NCI-H69 (cell line): ENCODE measurements around the gene PCSK2.

Experiments used
- DNase-seq: peaks from one replicate; lab custom pipeline; 2025; lab: John Stamatoyannopoulos, UW

PCSK2 gene

GRCh38 chr20:17262786-17263185 is 35.9 kb downstream of the PCSK2 start:
- DNase-seq, result no peak

GRCh38 chr20:17273717-17274116 is 46.9 kb downstream of the PCSK2 start:
- no peak for DNase-seq

- no peak for DNase-seq
Observed at GRCh38 chr20:17276101-17276500, 49.3 kb downstream of the PCSK2 start.

DNA sequence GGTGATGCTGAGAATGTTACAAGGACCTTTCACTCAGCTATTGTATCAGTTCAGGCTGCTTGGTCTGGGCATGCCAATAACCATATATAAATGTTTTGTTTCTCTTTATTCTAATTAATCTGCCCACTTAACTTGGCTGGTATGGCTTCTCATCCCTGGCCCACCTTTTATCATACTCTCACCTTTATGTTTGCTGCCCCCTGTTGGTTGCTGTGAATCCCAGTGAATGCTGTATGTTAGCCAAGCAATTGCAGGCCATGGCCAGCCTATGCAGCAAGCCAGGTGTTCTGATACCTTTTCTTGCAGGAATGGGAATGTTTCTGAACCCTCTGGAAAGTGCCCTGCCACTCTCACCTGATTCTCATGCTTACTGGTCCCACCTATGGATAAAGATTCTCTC is 54.6 kb downstream of the PCSK2 start:
- DNase-seq, result peak; percentile 86

DNA sequence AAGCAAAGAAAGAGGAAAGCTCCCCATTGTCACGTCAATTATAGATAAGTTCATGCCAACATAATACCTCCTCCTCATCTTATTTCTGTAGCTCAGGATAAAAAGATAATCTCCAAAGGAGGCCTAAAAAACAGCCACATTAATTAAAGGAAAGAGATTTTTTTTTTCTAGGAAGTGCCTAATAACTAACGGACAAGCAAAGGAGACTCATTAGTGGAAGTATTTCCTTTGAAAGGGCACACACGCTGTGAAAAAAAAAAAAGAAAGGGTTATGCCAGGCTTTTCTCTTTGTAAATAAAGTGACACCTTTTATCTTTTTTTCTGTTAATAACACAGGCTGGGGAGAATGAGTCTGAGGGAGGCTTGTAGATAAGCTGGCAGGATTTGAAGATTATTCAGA is 55.7 kb downstream of the PCSK2 start:
- peak; percentile 71 for DNase-seq

DNA sequence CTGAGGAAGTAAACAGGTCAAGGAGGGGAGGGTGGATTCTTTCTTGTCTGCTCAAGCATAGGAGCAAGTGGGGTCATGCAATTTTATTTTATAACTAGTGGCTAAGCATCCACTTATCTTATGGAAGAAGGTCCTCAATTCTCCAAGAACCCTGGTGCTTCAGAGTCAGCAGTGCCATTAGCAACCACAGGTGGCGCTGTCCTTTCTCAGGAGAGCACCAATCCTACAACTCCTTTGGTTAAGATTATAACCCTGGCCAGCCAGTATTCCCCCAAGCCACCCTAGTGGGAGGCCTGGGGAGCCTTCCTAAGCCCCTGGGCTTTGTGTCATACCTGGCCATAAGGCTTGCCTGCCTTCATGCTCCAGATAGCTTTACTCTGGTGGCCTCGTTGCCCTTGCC is 60.7 kb downstream of the PCSK2 start:
- peak; percentile 49 for DNase-seq

DNA sequence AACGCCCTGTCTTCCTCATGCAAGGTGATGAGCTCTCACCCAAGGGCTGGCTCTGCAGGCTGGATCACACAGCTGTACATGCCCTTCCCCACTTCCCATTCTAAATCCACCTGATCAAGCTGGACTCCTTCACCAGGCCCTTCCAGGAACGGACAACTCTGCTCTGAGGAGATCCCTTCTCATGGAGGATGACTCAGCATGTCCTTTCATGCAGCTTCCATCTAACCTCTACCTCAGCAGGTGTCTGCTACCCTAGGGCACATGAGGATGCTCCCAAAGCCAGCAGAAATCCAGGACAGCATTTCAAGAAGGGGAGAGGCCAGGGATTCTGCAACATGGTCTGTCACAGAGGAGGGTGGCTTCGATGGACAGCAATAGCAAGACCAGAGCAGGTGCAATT is 61.2 kb downstream of the PCSK2 start:
- DNase-seq, result peak; percentile 24

DNA sequence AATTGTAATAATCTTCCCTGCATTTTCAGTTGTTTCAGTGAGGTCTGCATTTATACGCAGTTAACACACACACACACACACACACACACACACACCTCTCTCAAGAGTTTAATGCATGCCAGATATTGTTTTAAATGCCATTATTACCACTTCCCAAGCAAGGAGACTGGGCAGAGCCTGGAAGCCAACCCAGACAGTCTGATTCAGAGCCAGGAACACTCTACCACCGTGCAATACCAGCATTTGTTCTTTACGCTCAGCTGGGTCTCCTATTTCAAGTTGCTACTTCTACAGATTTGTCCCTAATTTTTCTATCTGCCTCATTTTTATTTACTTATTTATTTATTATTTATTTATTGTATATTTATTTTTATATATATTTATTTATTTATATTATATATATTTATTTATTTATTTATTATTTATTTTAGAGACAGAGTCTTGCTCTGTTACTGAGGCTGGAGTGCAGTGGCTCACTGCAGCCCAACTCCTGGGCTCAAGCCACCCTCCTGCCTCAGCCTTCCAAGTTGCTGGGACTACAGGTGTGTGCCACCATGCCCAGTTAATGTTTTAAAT is 68.4 kb downstream of the PCSK2 start:
- peak; percentile 47 for DNase-seq

DNA sequence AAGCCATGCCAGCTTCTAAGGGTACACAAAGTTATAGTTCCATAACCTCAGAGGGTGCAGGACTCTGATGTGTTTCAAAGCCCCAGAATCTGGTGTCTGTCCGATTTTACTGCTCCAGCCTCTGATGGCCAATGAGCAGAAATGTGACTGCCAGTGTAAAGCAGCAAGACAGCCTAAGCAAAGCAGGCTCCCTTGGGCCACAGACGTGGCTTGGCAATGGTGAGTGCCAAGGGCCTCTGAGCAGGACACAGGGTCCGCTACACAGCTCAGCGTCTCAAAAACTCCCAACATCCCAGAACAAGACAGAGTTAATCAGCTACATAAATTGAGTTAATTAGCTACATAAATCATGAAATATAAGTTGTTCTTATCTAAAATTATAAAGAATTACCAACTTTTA is 69.2 kb downstream of the PCSK2 start:
- peak; percentile 48 for DNase-seq

DNA sequence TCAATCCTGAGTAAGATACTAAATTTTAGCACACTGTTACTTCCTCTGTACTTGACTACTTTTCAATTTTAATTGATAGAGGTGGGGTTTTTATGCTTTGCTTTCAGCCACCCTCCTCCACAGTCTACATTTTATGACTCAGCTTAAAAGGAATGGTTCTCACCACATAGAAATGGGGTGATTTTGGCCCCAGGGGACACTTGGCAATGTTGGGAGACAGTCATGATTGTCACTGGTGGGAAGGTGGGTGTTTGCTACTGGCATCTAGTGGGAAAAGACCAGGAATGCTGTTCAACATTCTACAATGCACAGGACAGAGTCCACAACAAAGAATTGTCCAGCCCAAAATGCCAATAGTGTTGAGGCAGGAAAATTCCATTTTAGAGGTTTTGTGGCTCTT is 71.3 kb downstream of the PCSK2 start:
- peak; percentile 41 for DNase-seq

GRCh38 chr20:17298751-17299150 is 71.9 kb downstream of the PCSK2 start:
- DNase-seq, result no peak

- peak; percentile 89 for DNase-seq
Observed at GRCh38 chr20:17300113-17300512, 73.3 kb downstream of the PCSK2 start.

DNA sequence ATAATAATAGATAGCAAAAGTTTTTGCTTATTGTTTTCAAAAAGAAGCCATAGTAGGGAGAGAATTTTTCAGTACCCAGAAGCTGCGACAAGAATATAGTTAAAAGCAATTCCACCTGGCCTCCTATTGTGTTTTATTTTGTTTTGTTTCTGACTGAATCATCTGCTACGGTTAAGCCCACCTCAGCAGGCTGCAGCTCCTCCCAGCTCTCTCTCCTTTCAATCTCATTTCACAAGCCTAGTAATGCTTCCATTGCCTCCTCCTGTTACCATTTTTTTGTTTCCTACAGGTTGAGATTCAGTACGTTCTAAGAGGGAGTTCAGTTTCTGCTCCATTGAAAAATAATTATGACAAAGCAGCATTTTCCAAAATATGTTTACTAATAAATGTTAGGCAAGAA is 77.9 kb downstream of the PCSK2 start:
- peak; percentile 81 for DNase-seq

- DNase-seq, result no peak
Observed at GRCh38 chr20:17306427-17306826, 79.6 kb downstream of the PCSK2 start.

- peak; percentile 62 for DNase-seq
Observed at GRCh38 chr20:17314264-17314663, 87.4 kb downstream of the PCSK2 start.

DNA sequence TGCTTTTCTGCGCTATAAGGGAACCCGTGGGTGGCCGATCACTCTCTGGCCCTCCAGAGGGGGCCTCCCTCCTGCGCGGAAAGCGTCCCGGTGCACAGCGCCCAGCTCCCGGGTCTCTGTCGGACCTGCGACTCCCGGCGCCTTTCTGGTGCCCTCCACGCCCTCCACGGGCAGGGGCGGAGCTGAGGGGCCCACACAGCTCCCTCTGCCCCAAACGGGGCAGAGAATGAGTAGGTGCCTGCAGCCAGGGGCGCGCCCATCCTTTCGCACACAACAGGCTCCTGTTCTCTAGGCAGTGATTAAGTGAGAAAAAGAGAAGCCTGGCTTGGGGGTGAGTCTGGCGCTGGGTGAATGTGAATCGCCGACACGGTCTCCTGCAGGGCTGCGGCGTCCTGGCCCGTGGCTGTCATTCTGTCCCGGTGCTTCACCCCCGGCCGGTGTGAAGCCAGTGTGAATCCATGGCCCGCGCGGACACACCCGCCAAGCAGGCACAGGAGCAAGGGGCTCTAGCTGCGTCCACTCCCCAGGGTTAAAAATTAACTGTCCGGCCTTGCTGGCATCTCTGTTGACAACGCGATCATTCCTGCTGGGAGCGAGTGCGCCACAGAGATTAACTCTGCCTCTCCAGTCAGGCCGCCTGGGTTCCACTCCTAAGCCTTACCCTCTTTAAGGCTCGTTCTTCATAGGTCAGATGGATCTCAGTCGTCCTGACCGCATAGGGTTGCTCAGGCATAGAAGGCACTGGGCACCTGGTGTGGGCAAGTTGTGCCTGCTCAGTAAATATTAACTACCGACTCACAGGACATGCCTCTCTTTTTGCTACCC is 88.8 kb downstream of the PCSK2 start:
- peak; percentile 79 for DNase-seq

- DNase-seq, result peak; percentile 59
Observed at GRCh38 chr20:17316316-17317038, 89.6 kb downstream of the PCSK2 start.

DNA sequence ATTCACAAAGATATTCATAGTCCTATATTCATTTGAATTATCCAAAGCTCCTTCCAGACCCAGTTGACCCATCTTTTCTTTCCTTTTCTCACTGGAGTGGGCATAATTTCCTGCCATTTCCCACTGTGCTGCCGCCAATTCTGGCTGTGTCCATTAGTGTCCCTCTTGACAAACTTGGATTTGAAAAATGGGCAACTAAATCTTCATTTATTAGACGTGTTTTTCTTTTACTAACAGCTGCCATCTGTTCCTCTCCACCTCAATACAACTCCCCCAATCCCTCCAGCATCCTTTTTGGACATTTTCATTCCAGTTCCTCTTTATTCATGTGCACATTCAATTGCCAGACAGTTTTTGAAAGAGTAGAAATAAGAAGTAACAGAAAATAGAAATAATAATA is 90.5 kb downstream of the PCSK2 start:
- peak; percentile 81 for DNase-seq

GRCh38 chr20:17320456-17320855 is 93.6 kb downstream of the PCSK2 start:
- DNase-seq, result no peak

DNA sequence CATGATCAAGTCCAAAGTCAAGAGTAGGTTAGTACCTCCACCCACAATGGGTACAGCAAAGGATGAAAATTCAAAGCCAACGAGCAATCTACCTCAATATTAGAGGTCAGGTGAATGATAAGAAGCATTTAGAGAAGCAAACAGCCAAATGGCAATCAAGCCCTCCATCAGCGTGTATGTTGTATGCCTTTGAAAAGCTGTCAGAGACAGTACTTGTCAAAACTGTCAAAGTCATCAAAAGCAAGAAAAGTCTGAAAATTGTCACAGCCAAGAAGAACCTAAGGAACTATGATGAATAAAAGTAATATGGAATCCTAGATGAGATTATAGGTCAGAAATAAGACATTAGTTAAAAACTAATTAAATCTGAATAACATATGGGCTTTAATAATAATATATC is 99.3 kb downstream of the PCSK2 start:
- DNase-seq, result no peak

DNA sequence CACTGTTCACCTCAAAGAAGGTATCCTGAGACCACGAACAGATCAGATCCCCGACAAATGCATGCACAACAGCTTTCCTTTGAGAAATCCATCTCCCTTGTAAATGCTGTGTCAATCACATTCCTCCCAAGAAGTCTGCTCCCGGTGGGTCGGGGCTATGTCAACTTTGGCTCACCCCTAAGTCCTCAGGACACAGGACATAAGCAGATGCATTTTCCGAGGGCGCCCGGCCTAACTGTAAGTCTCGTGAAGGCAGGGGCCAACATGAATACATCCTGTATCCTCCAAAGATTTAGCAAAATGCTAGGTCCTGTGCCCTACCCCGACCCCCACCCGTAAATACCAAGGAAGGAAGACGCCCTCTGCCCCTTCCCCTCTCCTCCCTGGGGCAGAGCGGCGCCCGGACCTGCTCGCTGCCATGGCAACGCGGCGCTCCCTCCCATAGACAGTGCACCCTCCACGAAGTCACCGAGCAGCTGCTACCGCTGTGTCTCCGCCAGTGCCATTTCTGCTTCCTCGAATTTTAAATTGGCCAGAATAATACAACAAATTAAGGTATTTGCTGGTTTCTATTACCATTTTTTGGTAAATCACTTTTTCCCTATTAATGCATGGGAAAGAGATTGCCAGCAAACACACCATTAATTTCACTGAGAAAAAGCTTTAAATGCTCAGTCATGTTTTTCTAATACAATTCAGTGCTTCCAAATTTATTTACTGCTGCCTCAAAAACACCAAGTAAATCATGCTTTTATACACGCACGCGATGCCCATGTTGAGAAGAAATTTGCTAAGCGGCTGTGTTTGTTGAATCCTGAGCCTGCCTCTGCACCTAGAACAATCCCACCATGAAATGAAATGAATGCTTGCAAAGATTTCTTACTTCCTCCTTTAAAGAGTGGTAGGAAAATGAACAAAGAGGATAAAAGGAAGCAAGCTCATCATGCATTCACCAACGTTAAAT is 100.6 kb downstream of the PCSK2 start:
- peak; percentile 95 for DNase-seq

DNA sequence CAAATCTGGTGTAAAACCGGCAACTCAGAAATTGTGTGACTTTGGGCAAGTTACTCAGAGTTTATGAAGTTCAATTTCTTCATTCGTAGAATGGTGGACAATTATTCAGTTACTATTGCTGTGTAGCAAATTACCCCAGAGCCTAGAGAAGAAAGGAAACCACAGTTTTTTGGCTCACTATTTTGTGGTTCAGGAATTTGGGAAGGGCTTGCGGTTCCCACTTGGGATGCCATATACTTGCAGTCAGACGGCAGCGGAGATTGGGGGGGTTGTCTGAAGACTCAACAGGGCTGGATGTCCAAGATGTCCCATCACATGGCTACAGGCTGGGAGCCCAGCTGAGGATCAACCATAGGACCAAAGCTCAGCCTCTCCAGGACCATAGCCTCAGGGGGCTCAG is 108.1 kb downstream of the PCSK2 start:
- DNase-seq, result no peak
